ENCODE measurements around the gene CTDP1.

The CTDP1 gene

GRCh38 chr18:79678665-79679551, 695 bp upstream of the CTDP1 start:
- ChIA-PET CTCF (interaction anchor here (1.0 kb wide), 1 partner anchor 18 kb away, joined by 3 read pairs; no protein-coding TSS in a partner anchor), POLR2A (interaction anchor here (0.7 to 1.7 kb wide), 4 partner anchors 19 to 703 kb away, joined by 3 read pairs; partner anchors contain the start of genes NFATC1 and SLC66A2)
- Histone ChIP-seq H3K27me3 (replicated peaks in 2 of 5; ENCODE audit: control insufficient read depth in 4 of 5, insufficient read depth in 5 of 5, low read length in 4 of 5) (no peaks in the 10 kb centered on the region), H3K27ac (ENCODE audit: insufficient read depth in 1 of 2, low read depth in 1 of 2, low read length in 2 of 2, poor library complexity in 1 of 2, severe bottlenecking in 2 of 2) (peak overlapping the region; percentile 95 to 97), H3K4me3 (ENCODE audit: control insufficient read depth in 1 of 7, extremely low read depth in 1 of 7, insufficient read depth in 4 of 7, low read depth in 2 of 7, low read length in 6 of 7) (peak overlapping the region; percentile 73 to 96 (median 93)), H3K36me3 (ENCODE audit: control insufficient read depth in 4 of 4, insufficient read depth in 4 of 4, low read length in 3 of 4) (peaks cover 0 to 21% (median 9%) of the 10 kb centered on the region in 4 experiments), H3K9me3 (ENCODE audit: control extremely low read depth in 1 of 5, control insufficient read depth in 4 of 5, insufficient read depth in 2 of 5, low read depth in 1 of 5, low read length in 4 of 5) (no peaks in the 10 kb centered on the region), H3K4me1 (ENCODE audit: control extremely low read depth in 1 of 4, control insufficient read depth in 4 of 4, insufficient read depth in 4 of 4, low read length in 3 of 4) (peaks cover 3 to 49% (median 31%) of the 10 kb centered on the region in 4 experiments)
- DNase-seq = peak; percentile 99 to 100 (median 100)
- WGBS (ENCODE audit: insufficient coverage) = under 1% methylated on average over 68 of the region's 77 CpGs

GRCh38 chr18:79680100-79680879, 687 bp downstream of the CTDP1 start:
- peaks cover 3 to 60% (median 35%) of the 10 kb centered on the region in 4 experiments for H3K4me1 ChIP-seq (ENCODE audit: control extremely low read depth in 1 of 4, control insufficient read depth in 4 of 4, insufficient read depth in 4 of 4, low read length in 3 of 4)
- H3K4me3 ChIP-seq (ENCODE audit: control insufficient read depth in 1 of 7, extremely low read depth in 1 of 7, insufficient read depth in 4 of 7, low read depth in 2 of 7, low read length in 6 of 7) = peak overlapping the region; percentile 73 to 96 (median 93)
- no peaks in the 10 kb centered on the region for H3K27me3 ChIP-seq (replicated peaks in 2 of 5; ENCODE audit: control insufficient read depth in 4 of 5, insufficient read depth in 5 of 5, low read length in 4 of 5)
- peaks cover 0 to 26% (median 10%) of the 10 kb centered on the region in 4 experiments for H3K36me3 ChIP-seq (ENCODE audit: control insufficient read depth in 4 of 4, insufficient read depth in 4 of 4, low read length in 3 of 4)
- peak; percentile 63 to 89 (median 86) for DNase-seq
- WGBS (ENCODE audit: insufficient coverage) = 6% methylated on average over 43 of the region's 54 CpGs
- H3K27ac ChIP-seq (ENCODE audit: insufficient read depth in 1 of 2, low read depth in 1 of 2, low read length in 2 of 2, poor library complexity in 1 of 2, severe bottlenecking in 2 of 2) = peak overlapping the region; percentile 95 to 97
- no peaks in the 10 kb centered on the region for H3K9me3 ChIP-seq (ENCODE audit: control extremely low read depth in 1 of 5, control insufficient read depth in 4 of 5, insufficient read depth in 2 of 5, low read depth in 1 of 5, low read length in 4 of 5)
- ChIA-PET CTCF (interaction anchor here (0.9 to 1.1 kb wide), 3 partner anchors 8 to 300 kb away, joined by 3 to 5 read pairs (median 3); no protein-coding TSS in a partner anchor), POLR2A (interaction anchor here (0.6 to 1.2 kb wide), 2 partner anchors 283 to 285 kb away, joined by 3 read pairs; partner anchors contain the start of gene NFATC1)

GRCh38 chr18:79680891-79681339, 1.3 kb downstream of the CTDP1 start:
- ChIA-PET POLR2A (no interaction called here), CTCF (interaction anchor here (0.9 to 1.1 kb wide), 3 partner anchors 8 to 301 kb away, joined by 3 to 5 read pairs (median 3); no protein-coding TSS in a partner anchor)
- Histone ChIP-seq H3K4me1 (ENCODE audit: control extremely low read depth in 1 of 4, control insufficient read depth in 4 of 4, insufficient read depth in 4 of 4, low read length in 3 of 4) (peaks cover 3 to 60% (median 35%) of the 10 kb centered on the region in 4 experiments), H3K27me3 (replicated peaks in 2 of 5; ENCODE audit: control insufficient read depth in 4 of 5, insufficient read depth in 5 of 5, low read length in 4 of 5) (no peaks in the 10 kb centered on the region), H3K36me3 (ENCODE audit: control insufficient read depth in 4 of 4, insufficient read depth in 4 of 4, low read length in 3 of 4) (peaks cover 0 to 26% (median 9%) of the 10 kb centered on the region in 4 experiments), H3K27ac (ENCODE audit: insufficient read depth in 1 of 2, low read depth in 1 of 2, low read length in 2 of 2, poor library complexity in 1 of 2, severe bottlenecking in 2 of 2) (peak overlapping the region; percentile 95 to 97), H3K9me3 (ENCODE audit: control extremely low read depth in 1 of 5, control insufficient read depth in 4 of 5, insufficient read depth in 2 of 5, low read depth in 1 of 5, low read length in 4 of 5) (no peaks in the 10 kb centered on the region), H3K4me3 (ENCODE audit: control insufficient read depth in 1 of 7, extremely low read depth in 1 of 7, insufficient read depth in 4 of 7, low read depth in 2 of 7, low read length in 6 of 7) (peak overlapping the region in 6 of 7 experiments; percentile 87 to 96 (median 94))
- DNase-seq = no peak
- 87% methylated on average over 15 of the region's 20 CpGs for WGBS (ENCODE audit: insufficient coverage)

GRCh38 chr18:79681484-79682387, 2.1 kb downstream of the CTDP1 start:
- ChIA-PET POLR2A (no interaction called here), CTCF (interaction anchor here (1.7 kb wide), 1 partner anchor 22 kb away, joined by 4 read pairs; no protein-coding TSS in a partner anchor)
- 94% methylated on average over 18 of the region's 21 CpGs for WGBS (ENCODE audit: insufficient coverage)
- Histone ChIP-seq H3K9me3 (ENCODE audit: control extremely low read depth in 1 of 5, control insufficient read depth in 4 of 5, insufficient read depth in 2 of 5, low read depth in 1 of 5, low read length in 4 of 5) (no peaks in the 10 kb centered on the region), H3K36me3 (ENCODE audit: control insufficient read depth in 4 of 4, insufficient read depth in 4 of 4, low read length in 3 of 4) (peaks cover 0 to 26% (median 8%) of the 10 kb centered on the region in 4 experiments), H3K4me3 (ENCODE audit: control insufficient read depth in 1 of 7, extremely low read depth in 1 of 7, insufficient read depth in 4 of 7, low read depth in 2 of 7, low read length in 6 of 7) (peak overlapping the region in 4 of 7 experiments; percentile 2 to 96 (median 91)), H3K27me3 (replicated peaks in 2 of 5; ENCODE audit: control insufficient read depth in 4 of 5, insufficient read depth in 5 of 5, low read length in 4 of 5) (no peaks in the 10 kb centered on the region), H3K27ac (ENCODE audit: insufficient read depth in 1 of 2, low read depth in 1 of 2, low read length in 2 of 2, poor library complexity in 1 of 2, severe bottlenecking in 2 of 2) (peak overlapping the region in 1 of 2 experiments; percentile 97), H3K4me1 (ENCODE audit: control extremely low read depth in 1 of 4, control insufficient read depth in 4 of 4, insufficient read depth in 4 of 4, low read length in 3 of 4) (peaks cover 3 to 60% (median 35%) of the 10 kb centered on the region in 4 experiments)
- peak in 2 of 3 donors; percentile 45 to 67 for DNase-seq

- H3K27me3 ChIP-seq (replicated peaks in 2 of 5; ENCODE audit: control insufficient read depth in 4 of 5, insufficient read depth in 5 of 5, low read length in 4 of 5) = no peaks in the 10 kb centered on the region
- ChIA-PET POLR2A (no interaction called here), CTCF (interaction anchor here (1.7 kb wide), 1 partner anchor 21 kb away, joined by 4 read pairs; no protein-coding TSS in a partner anchor)
- DNase-seq = no peak
- no peaks in the 10 kb centered on the region for H3K9me3 ChIP-seq (ENCODE audit: control extremely low read depth in 1 of 5, control insufficient read depth in 4 of 5, insufficient read depth in 2 of 5, low read depth in 1 of 5, low read length in 4 of 5)
- peaks cover 3 to 60% (median 33%) of the 10 kb centered on the region in 4 experiments for H3K4me1 ChIP-seq (ENCODE audit: control extremely low read depth in 1 of 4, control insufficient read depth in 4 of 4, insufficient read depth in 4 of 4, low read length in 3 of 4)
- H3K27ac ChIP-seq (ENCODE audit: insufficient read depth in 1 of 2, low read depth in 1 of 2, low read length in 2 of 2, poor library complexity in 1 of 2, severe bottlenecking in 2 of 2) = no peak overlapping the region
- H3K4me3 ChIP-seq (ENCODE audit: control insufficient read depth in 1 of 7, extremely low read depth in 1 of 7, insufficient read depth in 4 of 7, low read depth in 2 of 7, low read length in 6 of 7) = peak overlapping the region in 1 of 7 experiments; percentile 25
- WGBS (ENCODE audit: insufficient coverage) = 95% methylated on average over 10 of the region's 11 CpGs
- H3K36me3 ChIP-seq (ENCODE audit: control insufficient read depth in 4 of 4, insufficient read depth in 4 of 4, low read length in 3 of 4) = peaks cover 0 to 23% (median 8%) of the 10 kb centered on the region in 4 experiments
Observed at GRCh38 chr18:79682481-79682880, 2.9 kb downstream of the CTDP1 start.
